IMR-90 (cell line): ENCODE results near the gene JADE2. TPM values are rescaled to one million over a fixed set of nuclear protein-coding genes. Genes with fewer than 3 reads are reported as not detected.

Experiments used
- ATAC-seq: fragments of 200-7000 bp; cut with Tn5 transposase; 2 replicates; pipeline ENCODE4 v1.9.1; 2020; ENCODE audit warnings: low read depth, mild to moderate bottlenecking, moderate library complexity
- BruUV-seq: library from RNA; stranded (reverse); fragments of 400-500 nt; replicated peaks from 2 replicates; lab custom pipeline; 2021; lab: Mats Ljungman, UMichigan
- CTCF ChIA-PET: fragments of 300-600 bp; formaldehyde crosslinking; extraction: SDS; loops from one replicate; lab custom pipeline; 2021; ENCODE audit warnings: antibody characterized with exemption; lab: Yijun Ruan, JAX
- POLR2A ChIA-PET: fragments of 300-600 bp; sonication (Branson Sonifier 250); formaldehyde crosslinking; loops from one replicate; lab custom pipeline; 2022; ENCODE audit warnings: antibody characterized with exemption; ENCODE audit not compliant: unreplicated experiment; lab: Charles Lee
- DNase-seq: peaks from one replicate; pipeline ENCODE4 v3.0.0; 2013
- H2AFZ ChIP-seq: replicated peaks from 2 replicates; pipeline ENCODE3; 2013; ENCODE audit warnings: low read length, mild to moderate bottlenecking; ENCODE audit not compliant: poor library complexity
- H2AK5ac ChIP-seq: 2 replicates; pipeline ENCODE4 v1.6.1; 2013; ENCODE audit warnings: low read depth, low read length, inconsistent platforms
- H2AK9ac ChIP-seq: replicated peaks from 2 replicates; pipeline ENCODE3; 2013; ENCODE audit warnings: mild to moderate bottlenecking, low read depth, low read length, moderate library complexity; ENCODE audit not compliant: poor library complexity
- H2BK120ac ChIP-seq: 2 replicates; pipeline ENCODE4 v1.6.1; 2013; ENCODE audit warnings: low read depth, low read length, inconsistent platforms
- H2BK15ac ChIP-seq: 3 replicates; pipeline ENCODE4 v1.6.1; 2013; ENCODE audit warnings: low read depth, low read length, inconsistent platforms
- H2BK20ac ChIP-seq: 2 replicates; pipeline ENCODE4 v1.6.1; 2013; ENCODE audit warnings: low read depth, mild to moderate bottlenecking, inconsistent platforms, low read length, moderate library complexity
- H2BK5ac ChIP-seq: 2 replicates; pipeline ENCODE4 v1.6.1; 2013; ENCODE audit warnings: mild to moderate bottlenecking, low read depth, low read length, inconsistent platforms; ENCODE audit not compliant: poor library complexity, severe bottlenecking
- H3K14ac ChIP-seq: replicated peaks from 2 replicates; pipeline ENCODE4 v1.6.1; 2013; ENCODE audit warnings: low read depth, low read length, inconsistent platforms
- H3K18ac ChIP-seq: 2 replicates; pipeline ENCODE4 v1.6.1; 2013; ENCODE audit warnings: low read depth, low read length, control low read depth
- H3K23ac ChIP-seq: 2 replicates; pipeline ENCODE4 v1.6.1; 2013; ENCODE audit warnings: low read depth, low read length, inconsistent platforms
- H3K27ac ChIP-seq: 2 replicates; pipeline ENCODE4 v1.5.1; 2013; ENCODE audit warnings: mild to moderate bottlenecking, control low read depth, low read length; ENCODE audit not compliant: insufficient read depth
- H3K27me3 ChIP-seq: 2 replicates; pipeline ENCODE4 v1.6.1; 2013; ENCODE audit warnings: low read length; ENCODE audit not compliant: control insufficient read depth, insufficient read depth
- H3K36me3 ChIP-seq: 2 replicates; pipeline ENCODE4 v1.6.1; 2013; ENCODE audit warnings: low read length, mixed read lengths; ENCODE audit not compliant: control insufficient read depth, insufficient read depth
- H3K4ac ChIP-seq: 2 replicates; pipeline ENCODE4 v1.6.1; 2013; ENCODE audit warnings: low read depth, low read length, inconsistent platforms
- H3K4me1 ChIP-seq: 2 replicates; pipeline ENCODE4 v1.6.1; 2013; ENCODE audit warnings: low read length, mixed read lengths; ENCODE audit not compliant: control insufficient read depth, insufficient read depth
- H3K4me2 ChIP-seq: 2 replicates; pipeline ENCODE4 v1.6.1; 2013; ENCODE audit warnings: low read depth, mild to moderate bottlenecking, control low read depth, low read length, moderate library complexity
- H3K4me3 ChIP-seq: 2 replicates; pipeline ENCODE4 v1.5.1; 2013; ENCODE audit warnings: low read depth, mild to moderate bottlenecking, control low read depth, low read length, moderate library complexity; ENCODE audit not compliant: insufficient read depth
- H3K56ac ChIP-seq: 2 replicates; pipeline ENCODE4 v1.6.1; 2013; ENCODE audit warnings: low read length, inconsistent platforms; ENCODE audit not compliant: insufficient read depth; ENCODE audit errors: extremely low read depth
- H3K79me1 ChIP-seq, 2 experiments: 2 replicates each; pipeline ENCODE4 v1.6.1; 2013; ENCODE audit warnings: low read length in 2 of 2, inconsistent platforms in 1 of 2, low read depth in 1 of 2
- H3K9ac ChIP-seq: 2 replicates; pipeline ENCODE4 v1.6.1; 2013; ENCODE audit warnings: low read depth, low read length, control low read depth
- H3K9me1 ChIP-seq: 2 replicates; pipeline ENCODE4 v1.6.1; 2013; ENCODE audit warnings: low read length, inconsistent platforms; ENCODE audit not compliant: insufficient read depth
- H3K9me3 ChIP-seq: 2 replicates; pipeline ENCODE4 v1.6.1; 2013; ENCODE audit warnings: low read length; ENCODE audit not compliant: control insufficient read depth, insufficient read depth
- H4K20me1 ChIP-seq: 2 replicates; pipeline ENCODE4 v1.6.1; 2013; ENCODE audit warnings: low read length, inconsistent platforms; ENCODE audit not compliant: insufficient read depth
- H4K5ac ChIP-seq: 2 replicates; pipeline ENCODE4 v1.6.1; 2013; ENCODE audit warnings: mild to moderate bottlenecking, low read depth, low read length, control low read depth
- H4K8ac ChIP-seq, 2 experiments: 2 replicates each; pipeline ENCODE4 v1.6.1; 2013; ENCODE audit warnings: low read depth in 2 of 2, low read length in 2 of 2, control low read depth in 1 of 2, inconsistent platforms in 1 of 2
- H4K91ac ChIP-seq: 2 replicates; pipeline ENCODE4 v1.6.1; 2013; ENCODE audit warnings: low read depth, low read length, inconsistent platforms; ENCODE audit not compliant: insufficient read depth
- BHLHE40 ChIP-seq: fragments of 150-350 bp; IDR thresholded peaks from 2 replicates; pipeline ENCODE4 v1.6.1; 2016; ENCODE audit warnings: mild to moderate bottlenecking, low read depth, low read length
- CEBPB ChIP-seq: IDR thresholded peaks from 2 replicates; pipeline ENCODE4 v1.6.1; 2012; ENCODE audit warnings: low read depth, low read length, improper control_type of control experiment
- CHD1 ChIP-seq: IDR thresholded peaks from 2 replicates; pipeline ENCODE4 v1.6.1; 2012; ENCODE audit warnings: low read depth, low read length, improper control_type of control experiment
- FOS ChIP-seq: fragments of 150-350 bp; IDR thresholded peaks from 2 replicates; pipeline ENCODE4 v1.6.1; 2016; ENCODE audit warnings: low read depth, low read length
- MAFK ChIP-seq: IDR thresholded peaks from 2 replicates; pipeline ENCODE4 v1.6.1; 2012; ENCODE audit warnings: low read depth, low read length, improper control_type of control experiment
- MAZ ChIP-seq: IDR thresholded peaks from 2 replicates; pipeline ENCODE4 v1.6.1; 2012; ENCODE audit warnings: low read depth, mild to moderate bottlenecking, low read length, improper control_type of control experiment, moderate library complexity, borderline replicate concordance
- MXI1 ChIP-seq: IDR thresholded peaks from 2 replicates; pipeline ENCODE4 v1.6.1; 2012; ENCODE audit warnings: low read depth, mild to moderate bottlenecking, low read length, moderate library complexity, borderline replicate concordance
- NFE2L2 ChIP-seq: fragments of 150-350 bp; IDR thresholded peaks from 2 replicates; pipeline ENCODE4 v1.6.1; 2016; ENCODE audit warnings: low read depth, mild to moderate bottlenecking, low read length
- POLR2A ChIP-seq: IDR thresholded peaks from 2 replicates; pipeline ENCODE4 v1.6.1; 2012; ENCODE audit warnings: mild to moderate bottlenecking, low read depth, low read length
- RAD21 ChIP-seq: IDR thresholded peaks from 2 replicates; pipeline ENCODE4 v1.6.1; 2012; ENCODE audit warnings: low read length, improper control_type of control experiment
- RCOR1 ChIP-seq: IDR thresholded peaks from 2 replicates; pipeline ENCODE4 v1.6.1; 2012; ENCODE audit warnings: mild to moderate bottlenecking, low read length, improper control_type of control experiment; ENCODE audit not compliant: insufficient replicate concordance
- RFX5 ChIP-seq: IDR thresholded peaks from 2 replicates; pipeline ENCODE4 v1.8.0; 2012; ENCODE audit warnings: low read depth, mild to moderate bottlenecking, low read length, moderate library complexity
- SMC3 ChIP-seq: fragments of 150-350 bp; IDR thresholded peaks from 2 replicates; pipeline ENCODE4 v1.6.1; 2016; ENCODE audit warnings: low read depth, mild to moderate bottlenecking, antibody characterized with exemption, low read length, moderate library complexity
- WGBS, 2 experiments: methylation state at CpG; one replicate each; pipeline versions ENCODE4 v1.1.5 to v1.1.7; 2013; ENCODE audit warnings: missing lambda C conversion rate in 2 of 2; ENCODE audit not compliant: insufficient read length in 1 of 2; ENCODE audit errors: extremely low coverage in 2 of 2; 5-methylcytosine and 5-hydroxymethylcytosine counted together
- dilution Hi-C: fragments of 300-500 bp; cut with HindIII; formaldehyde crosslinking; loops from one replicate; pipeline ENCODE4 v1.14.3; 2018; ENCODE audit warnings: low sequenced_read_pairs; ENCODE audit not compliant: unreplicated experiment
- in situ Hi-C: fragments of 300-500 bp; cut with MboI; formaldehyde crosslinking; loops from 3 replicates; pipeline ENCODE4 v1.14.3; 2019; ENCODE audit warnings: low sequenced_read_pairs, inconsistent platforms, mixed read lengths
- intact Hi-C: fragments of 100-400 bp; cut with micrococcal nuclease; formaldehyde crosslinking; loops from 2 replicates; pipeline ENCODE4 v1.10.0; 2022
- polyA plus RNA-seq, 3 experiments: library from polyadenylated mRNA; depleted of rRNA; stranded (reverse); fragments of >200 nt; gene quantifications; 2 replicates each; pipeline ENCODE4 v1.2.3, GENCODE V29; 2012; ENCODE audit warnings: low replicate concordance in 1 of 3
- total RNA-seq: library from RNA; depleted of rRNA; stranded (reverse); fragments of >200 nt; gene quantifications from 2 replicates; pipeline ENCODE4 v1.2.3, GENCODE V29; 2012
- TF ChIP-seq, protein P1 (sequence below): conservative IDR thresholded peaks from 2 replicates; pipeline ENCODE4 v1.5.1; 2012; ENCODE audit warnings: mild to moderate bottlenecking, low read depth, low read length, improper control_type of control experiment
- TF ChIP-seq, protein P2 (sequence below): fragments of 150-350 bp; IDR thresholded peaks from 2 replicates; pipeline ENCODE4 v1.6.1; 2016; ENCODE audit warnings: low read depth, mild to moderate bottlenecking, low read length, moderate library complexity, borderline replicate concordance
- TF ChIP-seq, protein P3 (sequence below): fragments of 150-350 bp; IDR thresholded peaks from 2 replicates; pipeline ENCODE4 v1.6.1; 2017; ENCODE audit warnings: mild to moderate bottlenecking, antibody characterized with exemption, low read length, low read depth

The JADE2 gene
- total and polyA plus RNA-seq, 2 of the 4 experiments (the other 2 are of a cell fraction), result 13.3 to 14.9 TPM

DNA sequence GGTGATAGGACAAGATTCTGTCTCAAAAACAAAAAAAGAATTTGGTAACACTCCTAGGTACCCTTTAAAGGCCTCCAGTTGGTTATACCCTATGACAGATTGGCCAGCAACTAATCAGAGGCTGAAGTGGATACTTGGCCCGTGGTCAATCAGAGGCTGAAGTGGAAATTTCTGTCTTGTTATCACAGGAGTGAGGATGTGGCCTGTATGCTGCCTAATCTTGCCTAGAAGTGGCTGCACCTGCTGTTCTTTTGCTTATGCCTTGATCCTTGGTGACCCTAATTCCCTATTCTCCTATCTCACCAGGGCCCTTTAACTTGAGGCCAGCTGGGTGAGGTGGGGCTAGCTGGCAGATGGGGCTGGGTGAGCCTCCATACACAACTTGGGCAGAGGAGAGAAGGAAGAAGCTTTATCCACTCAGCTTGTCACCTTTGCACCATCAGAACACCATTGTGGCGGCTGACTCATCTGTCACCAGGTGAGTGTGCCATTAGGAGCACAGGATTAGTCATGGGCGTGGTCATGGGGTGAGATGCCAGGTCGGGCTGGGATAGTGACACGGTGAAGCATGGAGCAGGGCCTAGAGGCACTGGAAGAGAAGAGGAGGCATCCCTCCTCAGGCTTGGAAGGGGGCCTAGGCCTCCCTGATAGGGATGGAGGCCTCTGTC, 65.7 kb downstream of the JADE2 start:
- BruUV-seq, result no TSS peak
- ATAC-seq, result no peak
- Histone ChIP-seq H3K36me3 (no peaks in the 10 kb centered on the region), H2AFZ (peak overlapping the region; percentile 36), H3K27ac (no peak overlapping the region), H4K20me1 (no peaks in the 10 kb centered on the region), H3K9ac (no peak overlapping the region), H3K23ac (no peak overlapping the region), H4K8ac (no peak overlapping the region), H3K14ac (no peak overlapping the region), H2BK15ac (no peak overlapping the region), H3K27me3 (no peaks in the 10 kb centered on the region), H3K79me1 (no peaks in the 10 kb centered on the region), H2BK120ac (no peak overlapping the region), H2BK5ac (no peak overlapping the region), H2BK20ac (no peak overlapping the region), H3K56ac (no peak overlapping the region), H3K4me2 (no peak overlapping the region), H4K91ac (no peak overlapping the region), H3K4me3 (no peak overlapping the region), H3K4me1 (peaks cover 10% of the 10 kb centered on the region), H3K4ac (0 out of 2 replicates have a peak overlapping the region, but pooled peaks have one; percentile 6), H4K5ac (no peak overlapping the region), H3K9me3 (no peaks in the 10 kb centered on the region), H3K18ac (no peak overlapping the region), H3K9me1 (peaks cover 10% of the 10 kb centered on the region; the same call in 1 of the 2 replicates), H2AK5ac (no peak overlapping the region), H2AK9ac (no peak overlapping the region)
- CTCF ChIA-PET, result no interaction called here
- no peak for DNase-seq
- POLR2A ChIA-PET, result no interaction called here
- WGBS, 2 experiments, result 80% methylated on average over 2 of the region's 5 CpGs; no CpG with 5 or more reads in 1 of the 2 experiments
- TF ChIP-seq, protein P1, sequence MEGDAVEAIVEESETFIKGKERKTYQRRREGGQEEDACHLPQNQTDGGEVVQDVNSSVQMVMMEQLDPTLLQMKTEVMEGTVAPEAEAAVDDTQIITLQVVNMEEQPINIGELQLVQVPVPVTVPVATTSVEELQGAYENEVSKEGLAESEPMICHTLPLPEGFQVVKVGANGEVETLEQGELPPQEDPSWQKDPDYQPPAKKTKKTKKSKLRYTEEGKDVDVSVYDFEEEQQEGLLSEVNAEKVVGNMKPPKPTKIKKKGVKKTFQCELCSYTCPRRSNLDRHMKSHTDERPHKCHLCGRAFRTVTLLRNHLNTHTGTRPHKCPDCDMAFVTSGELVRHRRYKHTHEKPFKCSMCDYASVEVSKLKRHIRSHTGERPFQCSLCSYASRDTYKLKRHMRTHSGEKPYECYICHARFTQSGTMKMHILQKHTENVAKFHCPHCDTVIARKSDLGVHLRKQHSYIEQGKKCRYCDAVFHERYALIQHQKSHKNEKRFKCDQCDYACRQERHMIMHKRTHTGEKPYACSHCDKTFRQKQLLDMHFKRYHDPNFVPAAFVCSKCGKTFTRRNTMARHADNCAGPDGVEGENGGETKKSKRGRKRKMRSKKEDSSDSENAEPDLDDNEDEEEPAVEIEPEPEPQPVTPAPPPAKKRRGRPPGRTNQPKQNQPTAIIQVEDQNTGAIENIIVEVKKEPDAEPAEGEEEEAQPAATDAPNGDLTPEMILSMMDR, result no peak
- TF ChIP-seq RAD21 (no peak), NFE2L2 (no peak), MAZ (no peak), BHLHE40 (no peak), CHD1 (no peak), SMC3 (no peak), CEBPB (no peak), RCOR1 (no peak), RFX5 (no peak), MXI1 (no peak), MAFK (no peak), FOS (no peak), POLR2A (no peak)
- TF ChIP-seq, protein P2, sequence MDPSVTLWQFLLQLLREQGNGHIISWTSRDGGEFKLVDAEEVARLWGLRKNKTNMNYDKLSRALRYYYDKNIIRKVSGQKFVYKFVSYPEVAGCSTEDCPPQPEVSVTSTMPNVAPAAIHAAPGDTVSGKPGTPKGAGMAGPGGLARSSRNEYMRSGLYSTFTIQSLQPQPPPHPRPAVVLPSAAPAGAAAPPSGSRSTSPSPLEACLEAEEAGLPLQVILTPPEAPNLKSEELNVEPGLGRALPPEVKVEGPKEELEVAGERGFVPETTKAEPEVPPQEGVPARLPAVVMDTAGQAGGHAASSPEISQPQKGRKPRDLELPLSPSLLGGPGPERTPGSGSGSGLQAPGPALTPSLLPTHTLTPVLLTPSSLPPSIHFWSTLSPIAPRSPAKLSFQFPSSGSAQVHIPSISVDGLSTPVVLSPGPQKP, result no peak
- TF ChIP-seq, protein P3, sequence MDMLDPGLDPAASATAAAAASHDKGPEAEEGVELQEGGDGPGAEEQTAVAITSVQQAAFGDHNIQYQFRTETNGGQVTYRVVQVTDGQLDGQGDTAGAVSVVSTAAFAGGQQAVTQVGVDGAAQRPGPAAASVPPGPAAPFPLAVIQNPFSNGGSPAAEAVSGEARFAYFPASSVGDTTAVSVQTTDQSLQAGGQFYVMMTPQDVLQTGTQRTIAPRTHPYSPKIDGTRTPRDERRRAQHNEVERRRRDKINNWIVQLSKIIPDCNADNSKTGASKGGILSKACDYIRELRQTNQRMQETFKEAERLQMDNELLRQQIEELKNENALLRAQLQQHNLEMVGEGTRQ, result no peak
- dilution Hi-C loops (no loop called here), intact Hi-C loops (no loop called here), in situ Hi-C loops (no loop called here)
